ENCODE measurements around the gene ATP5ME. TPM values are rescaled to one million over a fixed set of nuclear protein-coding genes. Genes with fewer than 3 reads are reported as not detected.
"Not testable (repeated sequence)": the region's sequence is repeated elsewhere in the genome, so short reads cannot be mapped to it uniquely, and the experiment has no call there.

Gene ATP5ME
- total RNA-seq, result 203 TPM

DNA sequence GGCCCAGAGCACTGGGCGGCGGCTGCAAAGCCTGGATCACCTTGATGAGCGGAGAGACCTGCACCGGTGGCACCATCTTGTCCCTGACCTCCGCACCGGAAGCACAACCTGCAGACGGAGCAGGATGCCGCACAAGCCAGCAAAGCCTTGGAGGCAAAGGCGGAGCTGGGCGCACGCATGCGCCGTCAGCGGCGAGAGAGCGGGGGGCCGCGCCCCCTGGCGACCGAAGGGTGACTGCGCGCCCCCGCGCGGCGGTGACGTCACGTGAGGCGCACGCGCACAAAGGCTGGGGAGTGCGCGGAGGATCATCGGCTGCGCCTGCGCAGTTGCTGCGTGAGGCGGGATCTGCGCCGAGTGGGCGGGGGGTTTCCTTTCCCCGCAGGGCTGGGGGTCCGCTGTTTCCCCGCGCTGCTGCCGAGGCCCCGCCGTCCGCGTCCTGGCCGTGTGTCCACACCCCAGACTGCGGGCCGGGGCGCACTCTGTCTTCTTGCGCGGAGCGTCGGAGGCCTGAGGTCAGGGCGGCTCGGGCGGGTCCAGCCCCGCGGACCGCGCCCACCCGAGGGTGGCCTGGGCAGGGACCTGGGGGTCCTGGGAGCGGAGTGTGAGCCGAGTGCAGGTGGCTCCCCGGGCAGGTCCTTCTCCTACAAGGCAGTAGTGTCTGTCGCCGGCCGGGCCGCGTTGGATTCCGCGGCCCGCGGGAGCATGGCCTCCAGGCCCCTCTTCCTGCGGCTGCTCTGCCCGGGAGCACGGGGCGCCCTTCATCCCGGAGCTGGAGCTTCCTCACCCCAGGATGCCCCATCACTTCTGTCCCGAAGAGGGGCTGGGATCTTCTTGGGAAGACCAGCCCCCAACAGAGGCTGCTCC, at the start of gene ATP5ME, which contains the start of gene MYL5:
ATP5ME (minus strand) TSS at position 105 of the 864 bp plus-strand sequence; CDS start at position 76, 29 bp downstream.
MYL5 (plus strand) TSS at position 371 of the 864 bp plus-strand sequence. CDS start 3,485 bp downstream, outside the sequence.
- peak; percentile 92 for ATAC-seq

DNA sequence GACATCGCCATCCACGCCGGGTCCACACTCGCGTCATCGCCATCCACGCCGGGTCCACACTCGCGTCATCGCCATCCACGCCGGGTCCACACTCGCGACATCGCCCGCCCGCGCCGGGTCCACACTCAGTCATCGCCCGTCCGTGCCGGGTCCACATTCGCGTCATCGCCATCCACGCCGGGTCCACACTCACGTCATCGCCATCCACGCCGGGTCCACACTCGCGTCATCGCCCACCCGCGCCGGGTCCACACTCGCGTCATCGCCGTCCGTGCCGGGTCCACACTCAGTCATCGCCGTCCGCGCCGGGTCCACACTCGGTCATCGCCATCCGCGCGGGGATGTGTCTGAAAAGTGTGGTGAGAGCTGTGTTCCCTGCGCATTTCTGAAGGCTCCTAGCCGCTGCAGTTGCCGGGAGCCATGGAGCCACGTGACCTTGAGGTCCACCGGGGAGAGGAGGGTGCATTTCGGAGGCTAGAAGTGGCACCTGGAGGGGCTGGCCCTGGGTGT, 48.8 kb upstream of the ATP5ME start:
- DNase-seq (ENCODE audit: low spot score), result no peak
- no peak for ATAC-seq

More for the DNA sequence above, at the start of gene ATP5ME, which contains the start of gene MYL5:
- DNase-seq (ENCODE audit: low spot score), result peak; percentile 99

GRCh38 chr4:722169-722725, 48.2 kb upstream of the ATP5ME start:
- ATAC-seq (no peak), DNase-seq (ENCODE audit: low spot score) (no peak)

- ATAC-seq, result peak; percentile 53
- no peak for DNase-seq (ENCODE audit: low spot score)
Observed at GRCh38 chr4:721261-722168, 47.4 kb upstream of the ATP5ME start.

DNA sequence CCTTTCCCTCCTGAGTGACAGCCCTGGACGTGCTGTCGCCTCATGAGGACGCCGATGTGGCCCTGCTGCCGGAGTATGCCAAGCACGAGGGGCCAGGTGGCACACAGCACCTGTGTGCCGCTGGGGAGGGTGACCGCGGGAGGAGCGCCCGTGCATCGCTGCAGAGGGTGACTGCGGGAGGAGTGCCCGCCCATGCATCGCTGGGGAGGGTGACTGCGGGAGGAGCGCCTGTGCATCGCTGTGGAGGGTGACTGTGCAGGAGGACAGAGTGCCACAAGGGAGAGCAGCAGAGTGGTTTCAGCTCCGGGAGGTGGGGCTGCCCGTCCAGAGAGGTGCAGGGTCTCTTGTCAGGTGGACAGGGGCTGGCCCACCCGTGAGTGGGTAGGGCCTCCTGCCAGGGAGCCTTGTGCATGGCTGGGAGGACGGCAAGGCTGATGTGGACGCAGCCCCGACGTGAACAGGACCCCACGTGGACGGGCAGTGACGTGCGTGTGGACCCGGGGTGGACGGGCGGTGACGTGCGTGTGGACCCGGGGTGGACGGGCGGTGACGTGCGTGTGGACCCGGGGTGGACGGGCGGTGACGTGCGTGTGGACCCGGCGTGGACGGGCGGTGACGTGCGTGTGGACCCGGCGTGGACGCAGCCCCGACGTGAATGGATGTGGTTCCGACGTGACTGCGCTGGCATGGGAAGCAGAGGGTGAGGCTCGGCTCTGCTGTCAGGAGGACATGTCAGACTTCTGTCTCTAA, 46.2 kb upstream of the ATP5ME start:
- DNase-seq (ENCODE audit: low spot score) (no peak), ATAC-seq (no peak)

DNA sequence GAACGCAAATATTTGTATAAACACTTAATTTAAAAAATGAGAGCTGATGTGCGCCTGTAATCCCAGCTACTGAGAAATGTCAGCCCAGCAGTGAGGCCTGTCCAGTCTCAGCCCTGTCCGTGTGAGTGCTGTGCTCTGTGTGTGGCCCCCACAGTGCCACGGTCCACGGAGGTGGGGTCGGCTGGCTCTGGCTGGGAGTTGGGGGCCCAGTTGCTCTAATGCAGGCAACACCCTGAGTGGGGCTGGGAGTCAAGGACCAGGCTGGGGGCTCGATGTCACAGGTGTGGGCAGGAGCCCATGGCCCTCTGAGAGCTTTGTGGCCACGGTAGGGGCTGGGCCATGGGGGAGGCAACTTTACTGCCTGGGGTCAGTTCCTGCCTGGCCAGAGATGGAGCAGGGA, 44.4 kb upstream of the ATP5ME start:
- DNase-seq (ENCODE audit: low spot score), result no peak
- ATAC-seq, result no peak

DNA sequence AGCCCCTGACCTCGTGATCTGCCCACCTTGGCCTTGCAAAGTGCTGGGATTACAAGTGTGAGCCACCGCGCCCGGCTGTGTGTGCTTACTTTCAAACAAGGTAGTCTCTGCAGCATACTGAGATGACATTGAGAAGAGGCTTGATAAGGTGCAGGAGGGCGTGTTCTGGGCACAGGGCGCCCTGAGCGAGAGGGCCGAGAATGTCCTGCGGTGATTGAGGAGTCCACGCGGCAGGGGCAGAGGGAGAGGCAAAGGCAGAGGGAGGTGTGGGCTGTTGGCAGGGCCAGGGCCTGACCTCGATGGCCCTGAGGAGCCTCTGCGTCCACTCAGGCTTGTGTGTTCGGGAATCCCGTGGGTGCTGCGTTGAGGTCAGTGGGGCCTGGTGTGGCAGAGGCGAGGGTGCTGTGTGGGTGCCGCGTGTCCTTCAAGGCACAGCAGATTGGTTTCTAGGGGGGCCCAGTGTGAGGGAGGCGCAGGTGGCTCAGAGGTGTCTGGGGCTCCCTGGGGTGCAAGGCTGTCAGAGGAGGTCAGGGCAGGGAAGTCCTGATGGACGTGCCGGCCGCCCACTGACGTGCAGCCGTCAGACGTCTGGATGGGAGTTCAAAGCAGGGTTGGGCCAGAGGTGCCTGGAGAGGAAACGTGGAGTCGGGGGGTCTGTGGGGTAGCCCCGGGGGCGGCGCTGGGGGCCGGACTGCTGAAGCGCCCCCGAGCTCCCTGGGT, 43.7 kb upstream of the ATP5ME start:
- DNase-seq (ENCODE audit: low spot score), result no peak
- ATAC-seq, result no peak

DNA sequence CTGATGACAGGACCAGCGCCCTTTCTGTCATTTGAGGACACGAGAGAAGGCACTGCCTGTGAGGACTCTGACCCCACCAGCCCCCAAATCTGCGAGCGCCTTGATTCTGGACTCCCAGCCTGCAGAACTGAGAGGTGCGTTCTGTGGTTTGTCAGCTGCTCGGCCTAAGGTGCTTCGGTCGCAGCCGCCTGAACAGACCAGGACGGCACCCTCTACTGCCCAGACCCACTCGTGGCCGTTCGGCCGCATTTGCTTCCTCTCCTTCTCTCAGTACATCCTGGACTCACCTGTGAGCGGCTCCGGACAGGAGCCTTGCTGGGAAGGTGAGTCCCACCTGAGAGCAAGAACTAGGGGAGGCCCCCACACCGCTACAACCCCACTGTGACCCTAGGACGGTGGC, 40.0 kb upstream of the ATP5ME start:
- DNase-seq (ENCODE audit: low spot score), result no peak
- ATAC-seq, result no peak

GRCh38 chr4:712916-713632, 39.0 kb upstream of the ATP5ME start:
- DNase-seq (ENCODE audit: low spot score), result no peak
- ATAC-seq, result no peak

DNA sequence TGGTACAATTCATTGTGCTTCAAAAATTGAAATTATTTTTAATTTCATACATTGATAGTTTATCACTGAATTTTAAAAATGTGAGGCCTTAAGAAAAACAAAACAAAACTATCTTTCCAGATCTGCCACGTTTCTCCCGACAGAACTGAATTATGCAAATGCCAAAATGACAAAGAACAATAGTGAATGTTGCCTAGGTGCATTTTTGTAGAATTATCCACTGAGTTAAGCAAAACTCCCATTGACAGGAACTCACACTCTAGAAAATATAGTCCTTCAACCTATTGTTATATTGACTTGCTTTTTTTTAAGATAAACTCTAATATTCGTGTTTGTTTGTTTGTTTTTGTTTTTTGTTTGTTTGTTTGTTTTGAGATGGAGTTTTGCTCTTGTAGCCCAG, 38.0 kb upstream of the ATP5ME start:
- DNase-seq (ENCODE audit: low spot score) (no peak), ATAC-seq (no peak)

- peak; percentile 15 for ATAC-seq
- no peak for DNase-seq (ENCODE audit: low spot score)
Observed at GRCh38 chr4:710916-711315, 36.8 kb upstream of the ATP5ME start.

GRCh38 chr4:710116-710515, 36.0 kb upstream of the ATP5ME start:
- ATAC-seq, result no peak
- DNase-seq (ENCODE audit: low spot score), result no peak

DNA sequence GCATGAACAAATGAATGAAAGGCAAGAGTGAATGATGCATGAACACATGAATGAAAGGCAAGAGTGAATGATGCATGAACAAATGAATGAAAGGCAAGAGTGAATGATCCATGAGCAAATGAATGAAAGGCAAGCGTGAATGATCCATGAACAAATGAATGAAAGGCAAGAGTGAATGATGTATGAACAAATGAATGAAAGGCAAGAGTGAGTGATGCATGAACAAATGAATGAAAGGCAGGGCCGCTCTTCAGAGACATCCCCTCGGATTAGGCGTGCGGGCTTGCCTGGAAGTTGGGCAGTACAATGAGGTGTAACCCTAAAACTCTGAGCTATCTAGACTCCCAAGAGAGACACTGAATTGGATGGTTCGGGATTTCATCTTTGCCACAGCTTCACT, 35.3 kb upstream of the ATP5ME start:
- DNase-seq (ENCODE audit: low spot score), result no peak
- ATAC-seq, result no peak

DNA sequence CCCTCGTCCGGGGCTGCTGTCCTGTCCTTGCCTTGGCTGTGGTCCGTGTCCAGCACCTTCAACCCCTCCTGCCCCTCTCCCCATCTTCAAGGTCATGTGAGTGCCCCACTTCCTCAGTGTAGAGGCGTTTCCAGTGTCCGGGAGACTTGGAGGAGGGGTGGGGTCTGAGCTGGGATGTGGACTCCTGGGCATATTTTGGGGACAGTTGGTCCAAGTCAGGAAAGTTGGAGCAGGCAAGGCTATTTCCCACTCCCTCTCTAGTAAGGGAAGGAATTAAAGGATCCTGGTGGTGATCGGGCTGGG, 34.5 kb upstream of the ATP5ME start:
- ATAC-seq (no peak), DNase-seq (ENCODE audit: low spot score) (no peak)

GRCh38 chr4:707929-708630, 34.0 kb upstream of the ATP5ME start:
- DNase-seq (ENCODE audit: low spot score), result no peak

GRCh38 chr4:706834-707598, 32.9 kb upstream of the ATP5ME start:
- ATAC-seq (no peak), DNase-seq (ENCODE audit: low spot score) (no peak)

More at GRCh38 chr4:707929-708630, 34.0 kb upstream of the ATP5ME start:
- ATAC-seq, result no peak

GRCh38 chr4:706083-706633, 32.1 kb upstream of the ATP5ME start:
- not testable (repeated sequence) for ATAC-seq; DNase-seq (ENCODE audit: low spot score)

Data from left lobe of liver (tissue), 2 donors.